HFFc6 (cell line): ENCODE data around the gene USH2A. TPM values are rescaled to one million over a fixed set of nuclear protein-coding genes. Genes with fewer than 3 reads are reported as not detected.

Source experiments
- DNase-seq: peaks from one replicate; pipeline ENCODE4 v3.0.0-alpha.2; 2018
- H3K27ac Mint-ChIP-seq: 2 replicates; pipeline ENCODE4 v1.8.0; 2020; ENCODE audit warnings: mild to moderate bottlenecking, mixed read lengths
- H3K27me3 Mint-ChIP-seq: 2 replicates; pipeline ENCODE4 v1.8.0; 2021; ENCODE audit warnings: mild to moderate bottlenecking, moderate library complexity, mixed read lengths; ENCODE audit not compliant: insufficient read depth
- H3K36me3 Mint-ChIP-seq: 2 replicates; pipeline ENCODE4 v1.8.0; 2021; ENCODE audit warnings: low read depth, mixed read lengths
- H3K4me1 Mint-ChIP-seq: 2 replicates; pipeline ENCODE4 v1.8.0; 2020; ENCODE audit warnings: low read depth, mixed read lengths
- H3K4me3 Mint-ChIP-seq: 2 replicates; pipeline ENCODE4 v1.8.0; 2020; ENCODE audit warnings: mild to moderate bottlenecking, moderate library complexity, mixed read lengths
- H3K9me3 Mint-ChIP-seq: 2 replicates; pipeline ENCODE4 v1.8.0; 2020; ENCODE audit warnings: mild to moderate bottlenecking, mixed read lengths
- CTCF ChIP-seq: fragments of 200-600 bp; sonication (generic); IDR thresholded peaks from 2 replicates; pipeline ENCODE4 v1.5.0; 2021; ENCODE audit warnings: antibody characterized with exemption, mild to moderate bottlenecking
- total RNA-seq, 6 experiments: library from RNA; stranded (reverse); fragmentation: NEBNext Ultra II Directional; extraction: Animal tissue kit (Norgen Biotek cat#: 25700); gene quantifications; 2 replicates in 1 of 6; 3 replicates in 5 of 6; pipeline ENCODE4 v1.2.3, GENCODE V29; 2021

The USH2A gene
- total RNA-seq, 6 experiments from 2014 or later: 0.02 to 0.07 (median 0.04) TPM

GRCh38 chr1:215923129-215923824 lies 500.0 kb downstream of the USH2A start:
- no peak overlapping the region for H3K27ac Mint-ChIP-seq
- DNase-seq: peak; percentile 18
- no peak overlapping the region for H3K4me3 Mint-ChIP-seq
- H3K36me3 Mint-ChIP-seq: no peaks in the 10 kb centered on the region
- H3K4me1 Mint-ChIP-seq: peaks cover 7% of the 10 kb centered on the region; the same call in 1 of the 2 replicates
- H3K27me3 Mint-ChIP-seq: no peaks in the 10 kb centered on the region
- no peak for TF ChIP-seq CTCF
- no peaks in the 10 kb centered on the region for H3K9me3 Mint-ChIP-seq

- peak; percentile 76 for TF ChIP-seq CTCF
- Mint-ChIP-seq H3K27me3 (no peaks in the 10 kb centered on the region), H3K36me3 (peaks cover 17% of the 10 kb centered on the region), H3K4me3 (no peak overlapping the region), H3K4me1 (peaks cover 31% of the 10 kb centered on the region), H3K9me3 (peaks cover 11% of the 10 kb centered on the region), H3K27ac (no peak overlapping the region)
- DNase-seq: peak; percentile 71
Measured at GRCh38 chr1:215911406-215911968, 511.8 kb downstream of the USH2A start.

- DNase-seq: peak; percentile 65
- H3K4me1 Mint-ChIP-seq: peaks cover 49% of the 10 kb centered on the region
- H3K27ac Mint-ChIP-seq: peak overlapping the region; percentile 64
- H3K9me3 Mint-ChIP-seq: no peaks in the 10 kb centered on the region
- H3K36me3 Mint-ChIP-seq: no peaks in the 10 kb centered on the region
- H3K27me3 Mint-ChIP-seq: no peaks in the 10 kb centered on the region
- no peak for TF ChIP-seq CTCF
- peak overlapping the region; percentile 50 for H3K4me3 Mint-ChIP-seq
Measured at GRCh38 chr1:215905493-215906115, 517.6 kb downstream of the USH2A start.

- Mint-ChIP-seq H3K9me3 (no peaks in the 10 kb centered on the region), H3K4me1 (peaks cover 27% of the 10 kb centered on the region), H3K4me3 (no peak overlapping the region), H3K36me3 (no peaks in the 10 kb centered on the region), H3K27ac (no peak overlapping the region), H3K27me3 (no peaks in the 10 kb centered on the region; the same call in 1 of the 2 replicates)
- DNase-seq: no peak
- no peak for TF ChIP-seq CTCF
Measured at GRCh38 chr1:215900684-215901083, 522.6 kb downstream of the USH2A start.

- Mint-ChIP-seq H3K4me1 (peaks cover 23% of the 10 kb centered on the region), H3K4me3 (no peak overlapping the region), H3K27me3 (no peaks in the 10 kb centered on the region; the same call in 1 of the 2 replicates), H3K9me3 (no peaks in the 10 kb centered on the region), H3K27ac (no peak overlapping the region), H3K36me3 (no peaks in the 10 kb centered on the region)
- DNase-seq: no peak
- TF ChIP-seq CTCF: no peak
Measured at GRCh38 chr1:215899901-215900300, 523.3 kb downstream of the USH2A start.
